GM19099 (cell line): ENCODE results near the gene PIN4.

Source experiments
- POLR2A ChIP-seq: IDR thresholded peaks from 3 replicates; pipeline ENCODE4 v1.6.1; 2011; ENCODE audit warnings: low read depth; ENCODE audit not compliant: insufficient read length; ENCODE audit errors: extremely low read depth

PIN4 gene

DNA sequence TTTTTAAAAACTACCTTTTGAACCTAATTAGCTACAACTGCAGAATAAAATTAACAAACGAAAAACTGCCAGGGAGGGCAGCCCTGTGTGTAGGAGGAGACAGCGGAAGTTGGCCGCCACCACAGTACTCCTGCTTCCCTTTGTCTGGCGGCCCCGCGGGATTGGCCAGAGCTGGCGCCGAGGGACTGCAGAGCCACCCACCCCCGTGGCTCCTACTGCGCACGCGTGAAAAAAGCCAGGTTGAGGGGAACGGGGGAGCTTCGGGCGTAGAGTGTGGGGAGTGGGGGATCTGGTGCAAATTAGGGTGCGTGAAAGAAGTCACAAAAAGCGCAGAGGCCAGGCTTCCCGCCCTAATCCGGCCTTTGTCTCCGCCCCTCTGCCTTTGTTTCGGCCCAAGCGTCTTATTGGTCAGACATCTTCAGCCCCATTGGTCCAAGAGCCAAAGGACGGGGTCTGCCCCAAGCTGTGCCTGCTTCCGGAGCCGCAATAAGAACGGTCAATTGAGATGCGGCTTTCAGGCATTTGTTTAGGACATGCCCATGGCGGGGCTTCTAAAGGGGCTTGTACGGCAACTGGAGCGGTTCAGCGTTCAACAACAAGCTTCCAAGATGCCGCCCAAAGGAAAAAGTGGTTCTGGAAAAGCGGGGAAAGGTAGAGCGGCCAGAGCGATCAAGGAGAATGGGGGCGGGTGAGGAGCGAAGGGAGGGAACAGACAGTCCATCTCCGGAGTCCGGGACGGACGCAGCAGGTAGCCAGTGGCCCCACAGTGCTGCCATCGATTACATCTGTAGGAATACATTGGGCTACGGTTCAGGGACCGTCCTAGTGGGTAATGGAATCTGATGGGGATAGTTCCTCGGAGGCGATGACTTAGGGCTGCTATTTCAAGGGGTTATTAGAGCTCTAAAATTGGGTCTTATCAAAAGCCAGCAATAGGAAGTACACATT is at the start of gene PIN4:
PIN4 (plus strand) TSS at position 580 of the 948 bp plus-strand sequence; CDS start at position 609, 29 bp downstream.
- TF ChIP-seq POLR2A = peak; percentile 60

DNA sequence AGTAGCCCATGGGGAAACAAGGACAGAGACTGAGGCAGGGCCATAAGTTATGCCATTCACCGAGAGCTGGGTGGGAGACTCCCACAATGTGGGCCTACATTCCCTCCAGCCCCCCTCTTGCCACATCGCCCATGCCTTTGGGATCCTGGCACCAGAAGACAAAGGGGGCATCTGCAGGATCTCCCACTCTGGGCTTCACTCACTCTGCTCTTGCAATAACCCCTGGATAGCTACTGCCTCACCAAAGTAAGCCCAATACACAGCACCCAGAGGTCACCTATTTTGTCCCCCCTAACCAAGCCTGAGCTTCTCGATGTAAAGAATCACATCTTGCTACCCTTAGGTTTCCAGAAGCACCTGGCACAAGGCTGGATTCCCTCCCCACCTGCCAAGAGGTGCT is 49.1 kb upstream of the PIN4 start:
- no peak for TF ChIP-seq POLR2A

DNA sequence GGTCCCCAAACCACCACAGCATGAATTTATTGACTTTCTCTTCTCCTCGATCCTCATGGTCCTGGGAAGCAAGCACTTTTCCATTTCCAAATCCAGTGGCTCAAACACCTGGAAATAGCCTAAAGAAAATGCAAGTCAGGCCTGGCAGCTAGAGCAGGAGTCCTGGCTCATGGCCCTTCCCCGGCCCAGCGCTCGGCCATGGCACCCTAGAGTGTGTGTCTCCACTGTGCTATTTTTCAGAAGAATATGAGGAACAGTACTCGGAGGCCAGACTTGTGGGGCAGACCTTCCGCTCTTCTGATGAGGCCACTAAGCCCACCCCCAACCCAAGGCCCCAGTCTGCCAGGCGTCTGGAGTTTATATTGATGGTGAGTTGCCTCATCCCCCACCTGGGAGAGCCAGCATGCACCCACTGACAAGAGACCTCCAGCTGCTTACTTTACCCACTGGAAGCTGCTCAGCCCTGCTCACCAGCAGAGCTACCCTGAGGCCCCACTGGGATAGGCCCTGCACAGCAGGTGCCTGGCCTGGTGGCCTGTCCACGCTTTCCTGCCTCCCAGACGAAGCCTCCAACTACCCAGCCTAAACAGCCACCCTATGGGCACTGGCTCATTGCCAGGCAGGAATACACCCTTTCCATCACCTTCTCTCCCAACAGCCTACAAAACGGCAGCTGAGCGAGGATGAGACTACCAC is 47.6 kb upstream of the PIN4 start:
- no peak for TF ChIP-seq POLR2A

DNA sequence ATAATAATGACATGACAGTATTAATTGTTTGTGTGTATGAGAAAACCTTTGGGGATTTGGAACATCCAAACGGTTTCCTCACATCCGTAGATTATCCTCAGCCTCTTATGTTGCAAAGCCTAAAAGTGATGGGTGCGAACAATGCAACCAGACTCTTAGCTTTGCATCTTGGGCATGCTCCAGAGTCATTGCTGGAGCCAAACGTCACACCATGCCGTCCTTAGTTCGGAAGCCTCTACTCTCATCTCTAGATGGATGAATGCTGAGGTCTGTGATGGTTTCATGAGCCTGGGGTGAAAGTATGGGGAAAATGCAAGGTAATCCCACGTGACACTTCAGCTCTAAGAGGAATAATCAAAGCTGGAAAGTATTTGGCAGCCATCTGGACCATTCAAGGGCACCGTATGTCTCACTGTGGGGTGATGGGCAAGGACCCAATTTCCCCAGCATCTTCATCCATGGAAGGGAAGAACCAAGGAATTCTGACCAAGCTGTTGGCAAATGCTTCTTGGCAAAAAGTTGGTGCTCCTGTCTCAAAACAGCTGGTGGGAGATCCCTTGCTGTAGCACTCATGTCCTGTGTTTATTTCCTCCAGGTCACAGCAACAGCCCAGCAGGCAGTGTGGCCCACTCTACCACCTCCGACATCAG is 43.6 kb upstream of the PIN4 start:
- TF ChIP-seq POLR2A = no peak

DNA sequence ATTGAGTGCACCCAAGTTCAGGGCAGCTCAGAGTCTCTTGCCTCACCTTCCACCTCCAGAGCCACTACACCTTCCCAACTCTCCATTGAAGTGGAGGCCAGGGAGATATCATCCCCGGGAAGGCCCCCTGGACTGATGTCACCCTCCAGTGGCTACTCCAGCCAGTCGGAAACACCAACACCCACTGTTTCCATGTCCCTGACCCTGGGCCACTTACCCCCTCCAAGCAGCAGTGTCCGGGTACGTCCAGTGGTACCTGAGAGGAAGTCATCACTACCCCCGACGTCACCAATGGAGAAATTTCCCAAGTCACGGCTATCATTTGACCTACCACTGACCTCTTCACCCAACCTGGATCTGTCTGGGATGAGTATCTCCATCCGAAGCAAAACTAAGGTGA is 42.0 kb upstream of the PIN4 start:
- TF ChIP-seq POLR2A = no peak

DNA sequence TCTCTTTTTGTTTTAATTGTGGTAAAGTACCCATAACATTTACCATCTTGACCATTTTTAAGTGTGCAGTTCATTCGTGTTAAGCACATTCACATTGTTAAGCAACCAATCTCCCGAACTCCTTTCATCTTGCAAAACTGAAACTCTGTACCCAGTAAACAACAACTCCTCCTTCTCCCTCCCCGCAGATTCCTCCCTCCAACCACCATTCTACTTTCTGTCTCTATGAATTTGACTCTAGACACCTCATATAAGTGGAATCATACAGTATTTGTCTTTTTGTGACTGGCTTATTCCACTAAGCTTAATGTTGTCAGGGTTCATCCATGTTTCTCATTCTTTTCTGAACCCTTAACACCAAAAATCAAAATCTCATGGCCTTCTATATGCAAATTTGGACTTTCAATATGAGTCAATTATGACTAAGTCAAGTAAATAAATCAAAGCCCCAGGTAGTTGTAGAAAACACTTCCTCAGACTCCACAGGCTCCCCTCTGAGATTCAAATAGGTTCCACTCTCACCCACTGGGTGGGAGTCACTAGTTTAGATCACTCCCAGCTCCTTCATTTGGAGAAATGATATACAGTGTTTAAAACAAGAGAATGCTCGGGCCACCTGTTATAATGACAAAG is 40.1 kb upstream of the PIN4 start:
- TF ChIP-seq POLR2A = no peak

DNA sequence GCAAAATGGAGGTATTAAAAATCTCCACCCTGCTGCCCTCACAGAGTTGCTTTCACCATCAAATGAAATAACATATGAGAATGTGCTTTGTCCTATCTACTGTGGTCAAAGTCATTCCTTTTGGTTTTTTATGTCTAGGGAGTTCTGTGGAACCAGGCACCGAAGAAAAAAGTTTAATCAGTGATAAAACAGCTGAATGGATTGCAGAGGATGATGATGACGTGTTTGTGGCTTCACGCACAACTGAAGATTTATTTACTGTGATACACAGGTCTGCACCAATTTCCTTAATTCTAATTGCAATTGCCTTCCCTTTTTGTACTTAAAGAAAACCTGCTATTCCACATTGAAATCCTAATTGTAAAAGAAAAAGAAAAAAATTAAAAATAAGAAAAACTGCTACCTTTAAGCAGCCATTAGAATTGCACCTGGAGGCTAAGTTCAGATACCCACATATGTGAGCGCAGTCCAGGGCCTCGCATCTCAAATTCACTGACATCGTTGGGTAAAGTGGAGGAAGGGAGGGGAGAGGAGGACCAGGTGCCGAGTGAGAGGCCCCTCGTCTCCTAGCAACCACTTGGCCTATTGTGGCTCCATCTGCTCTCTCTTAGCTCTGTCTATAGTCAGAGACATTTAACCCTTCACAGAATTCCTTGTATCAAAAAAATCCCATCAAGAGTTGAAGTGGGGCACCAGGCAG is 39.3 kb upstream of the PIN4 start:
- no peak for TF ChIP-seq POLR2A

DNA sequence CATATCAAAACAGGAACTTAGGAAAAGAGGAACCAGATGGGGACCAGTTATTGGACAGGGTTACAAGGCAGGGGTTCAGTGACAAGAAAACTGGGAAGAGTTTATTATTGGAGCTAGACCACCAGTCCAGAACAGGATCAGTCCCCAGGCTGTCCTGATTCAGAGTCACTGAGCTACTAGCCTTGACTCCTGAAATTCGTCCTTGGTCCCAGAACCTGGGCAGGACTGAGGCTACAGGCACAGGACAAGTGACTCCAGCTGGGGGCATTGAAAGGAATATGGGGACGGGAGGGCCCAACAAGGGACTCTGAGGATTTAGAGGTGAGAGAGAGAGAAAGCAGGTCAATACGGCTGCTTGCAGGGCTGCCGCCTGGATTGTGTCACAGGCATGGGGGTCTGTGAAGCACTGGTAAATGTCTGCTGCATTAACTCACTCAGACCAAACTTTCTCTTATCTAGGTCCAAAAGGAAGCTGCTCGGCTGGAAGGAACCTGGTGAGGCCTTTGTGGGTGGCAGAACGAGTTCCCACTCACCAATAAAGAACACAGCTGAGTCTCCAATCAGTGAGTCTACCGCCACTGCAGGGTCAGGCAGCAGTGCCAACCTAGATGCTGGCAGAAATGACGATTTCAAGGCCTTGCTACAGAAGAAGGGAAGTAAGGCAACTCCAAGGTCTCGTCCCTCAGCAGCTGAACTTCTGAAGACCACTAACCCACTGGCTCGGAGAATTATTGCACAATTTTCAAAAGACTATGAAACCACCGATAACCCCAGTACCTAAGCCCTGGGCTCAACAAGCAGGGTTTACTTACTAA is 38.6 kb upstream of the PIN4 start:
- TF ChIP-seq POLR2A = no peak

DNA sequence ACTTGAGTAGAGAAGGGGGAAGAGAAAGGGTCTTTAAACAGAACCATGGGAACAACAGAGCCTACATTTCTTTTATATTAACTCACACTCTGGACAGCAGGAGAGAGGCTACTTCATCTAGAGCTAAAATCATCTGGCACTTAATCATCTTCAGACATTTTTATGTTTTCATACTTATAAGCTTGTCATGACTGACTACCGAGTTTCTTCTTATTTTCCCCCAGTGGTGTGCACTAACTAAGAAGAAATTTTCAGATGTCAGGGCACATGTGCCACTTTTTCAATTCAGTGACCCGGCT is 38.0 kb upstream of the PIN4 start:
- TF ChIP-seq POLR2A = no peak

DNA sequence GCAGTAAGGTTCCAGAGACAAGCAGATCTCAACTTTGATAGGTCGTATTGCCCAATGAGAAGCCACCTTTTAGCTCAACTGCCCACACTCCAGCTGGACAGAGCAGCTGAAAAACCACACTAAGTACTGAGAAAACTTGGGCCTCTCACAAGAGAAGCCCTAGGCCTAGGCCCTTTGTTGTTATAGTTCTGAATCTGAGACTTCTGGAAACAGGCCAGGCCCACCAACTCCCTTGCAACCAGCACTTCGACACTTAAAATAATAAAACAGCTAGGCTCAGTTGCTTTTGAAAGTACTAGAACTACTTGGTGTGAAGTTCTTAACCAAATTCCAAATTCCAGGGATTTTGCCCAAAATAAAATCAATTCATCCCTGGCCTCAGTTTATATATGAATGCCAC is 36.4 kb upstream of the PIN4 start:
- no peak for TF ChIP-seq POLR2A

DNA sequence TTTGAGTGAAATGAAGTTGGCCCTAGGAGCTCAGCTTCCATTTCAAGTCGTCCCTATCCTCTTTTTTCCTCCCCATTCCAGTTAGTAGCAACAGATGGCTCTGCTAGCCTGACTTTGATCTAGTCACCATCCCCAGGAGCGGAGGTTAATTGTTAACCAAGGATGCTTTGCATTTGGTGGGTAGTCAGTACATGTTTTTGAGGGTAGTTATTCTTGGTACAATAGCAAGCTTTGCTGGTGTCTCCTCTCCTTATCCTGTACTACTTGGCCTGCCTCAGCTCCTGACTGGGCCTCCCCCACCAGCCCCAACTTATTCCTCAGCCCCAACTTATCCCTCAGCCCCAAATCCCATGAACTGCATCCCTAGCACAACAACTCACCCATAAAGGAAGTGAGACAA is 35.0 kb upstream of the PIN4 start:
- TF ChIP-seq POLR2A = no peak

DNA sequence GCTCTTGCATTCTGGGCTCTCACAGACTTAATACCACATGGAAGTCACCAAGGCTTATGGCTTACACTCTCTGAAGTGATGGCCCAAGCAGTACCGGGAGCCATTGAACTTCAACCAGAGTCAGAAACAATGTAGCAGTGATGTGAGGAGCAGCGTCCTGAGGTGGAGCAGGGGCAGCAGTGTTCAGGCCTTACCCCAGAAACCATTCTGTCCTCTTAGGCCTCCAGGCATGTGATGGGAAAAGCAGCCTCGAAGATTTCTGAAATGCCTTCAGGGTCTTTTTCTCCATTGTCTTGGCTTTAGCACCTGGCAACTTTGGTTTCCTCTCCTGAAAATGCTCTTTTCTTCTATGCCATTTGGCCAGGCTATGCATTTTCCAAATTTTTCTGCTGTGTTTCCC is 22.8 kb upstream of the PIN4 start:
- no peak for TF ChIP-seq POLR2A

DNA sequence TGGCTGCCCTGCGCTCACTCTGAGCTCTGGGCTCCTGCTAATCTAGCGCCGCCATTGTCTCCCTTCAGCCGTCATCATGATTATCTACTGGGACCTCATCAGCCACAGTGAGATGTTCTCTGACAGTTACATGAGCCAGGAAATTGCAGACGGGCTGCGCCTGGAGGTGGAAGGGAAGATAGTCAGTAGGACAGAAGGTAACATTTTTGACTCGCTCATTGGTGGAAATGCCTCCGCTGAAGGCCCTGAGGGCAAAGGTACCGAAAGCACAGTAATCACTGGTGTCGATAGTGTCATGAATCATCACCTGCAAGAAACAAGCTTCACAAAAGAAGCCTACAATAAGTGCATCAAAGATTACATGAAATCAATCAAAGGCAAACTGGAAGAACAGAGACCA is 21.8 kb upstream of the PIN4 start:
- TF ChIP-seq POLR2A = no peak

DNA sequence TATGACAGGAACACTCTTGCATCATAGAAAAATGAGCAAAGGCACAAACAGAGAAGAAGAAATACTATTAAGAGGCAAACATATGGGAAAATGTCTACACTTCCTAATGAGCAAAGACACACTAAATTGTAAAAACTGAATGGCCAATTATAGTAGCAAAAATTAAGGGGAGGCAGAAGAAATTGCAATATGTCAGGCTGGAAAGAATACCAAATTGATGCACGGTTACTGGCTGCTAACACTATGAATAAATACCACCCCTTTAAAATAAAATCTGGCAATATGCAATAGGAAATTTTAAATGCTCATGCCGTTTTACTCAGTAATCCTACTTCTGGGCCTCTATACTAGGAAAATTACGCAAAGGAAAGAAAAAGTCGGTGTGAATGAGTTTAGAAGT is 16.0 kb upstream of the PIN4 start:
- no peak for TF ChIP-seq POLR2A
